Lower leg skin (tissue), 4 donors: Measurements from ENCODE around the gene FCRL4. TPM values are rescaled to one million over a fixed set of nuclear protein-coding genes. Genes with fewer than 3 reads are reported as not detected.

ENCODE experiments used
- DNase-seq, 2 donors: peaks; one replicate each; pipeline ENCODE4 v3.0.0-alpha.2; 2019; ENCODE audit warnings: low spot score in 2 of 2
- H3K4me3 ChIP-seq: fragments of 200-600 bp; sonication (generic); 2 replicates; pipeline ENCODE4 v1.5.1; 2017; ENCODE audit warnings: mild to moderate bottlenecking, low read depth; ENCODE audit not compliant: poor library complexity, severe bottlenecking
- POLR2A ChIP-seq, 2 donors: fragments of 450-650 bp; IDR thresholded peaks; one replicate each; pipeline ENCODE4 v1.6.1; 2016 to 2017; ENCODE audit warnings: antibody characterized with exemption in 2 of 2, mild to moderate bottlenecking in 1 of 2, moderate library complexity in 1 of 2
- WGBS, 2 donors: methylation state at CpG; one replicate each; pipeline ENCODE4 v1.1.5; 2018; 5-methylcytosine and 5-hydroxymethylcytosine counted together
- intact Hi-C: fragments of 100-400 bp; cut with DNase I; formaldehyde crosslinking; loops from one replicate; pipeline ENCODE4 v1.15.0; 2023; ENCODE audit warnings: low total_unique reads
- total RNA-seq, 4 donors: library from RNA; depleted of rRNA; stranded (reverse); fragments of >200 nt; gene quantifications; one replicate each; pipeline ENCODE4 v1.1.0, GENCODE V29; 2016
- TF ChIP-seq, protein P1 (sequence below), 3 donors: fragments of 450-650 bp; IDR thresholded peaks; one replicate each; pipeline ENCODE4 v1.5.1; 2016; ENCODE audit warnings: antibody characterized with exemption in 3 of 3, mild to moderate bottlenecking in 3 of 3, moderate library complexity in 2 of 3

FCRL4 gene
- not detected for total RNA-seq

- WGBS, 2 donors, result 74 to 75% methylated on average over 2 of the region's 2 CpGs
- intact Hi-C loops, result loop anchor here (2.0 kb wide), 1 partner anchor 73 kb away; no protein-coding TSS in a partner anchor
- DNase-seq, result no peak
- no peak within 1 kb of the TSS for H3K4me3 ChIP-seq
- no peak for TF ChIP-seq POLR2A (IDR thresholded peaks at IDR 0.05)
- TF ChIP-seq, protein P1, sequence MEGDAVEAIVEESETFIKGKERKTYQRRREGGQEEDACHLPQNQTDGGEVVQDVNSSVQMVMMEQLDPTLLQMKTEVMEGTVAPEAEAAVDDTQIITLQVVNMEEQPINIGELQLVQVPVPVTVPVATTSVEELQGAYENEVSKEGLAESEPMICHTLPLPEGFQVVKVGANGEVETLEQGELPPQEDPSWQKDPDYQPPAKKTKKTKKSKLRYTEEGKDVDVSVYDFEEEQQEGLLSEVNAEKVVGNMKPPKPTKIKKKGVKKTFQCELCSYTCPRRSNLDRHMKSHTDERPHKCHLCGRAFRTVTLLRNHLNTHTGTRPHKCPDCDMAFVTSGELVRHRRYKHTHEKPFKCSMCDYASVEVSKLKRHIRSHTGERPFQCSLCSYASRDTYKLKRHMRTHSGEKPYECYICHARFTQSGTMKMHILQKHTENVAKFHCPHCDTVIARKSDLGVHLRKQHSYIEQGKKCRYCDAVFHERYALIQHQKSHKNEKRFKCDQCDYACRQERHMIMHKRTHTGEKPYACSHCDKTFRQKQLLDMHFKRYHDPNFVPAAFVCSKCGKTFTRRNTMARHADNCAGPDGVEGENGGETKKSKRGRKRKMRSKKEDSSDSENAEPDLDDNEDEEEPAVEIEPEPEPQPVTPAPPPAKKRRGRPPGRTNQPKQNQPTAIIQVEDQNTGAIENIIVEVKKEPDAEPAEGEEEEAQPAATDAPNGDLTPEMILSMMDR (IDR thresholded peaks at IDR 0.05), result no peak
These were observed at the start of gene FCRL4 for GRCh38 chr1:157597959-157598667. Gene FCRL4, minus strand, starts transcription at chr1:157598085. Its CDS starts 141 bp downstream, at chr1:157597944.

DNA sequence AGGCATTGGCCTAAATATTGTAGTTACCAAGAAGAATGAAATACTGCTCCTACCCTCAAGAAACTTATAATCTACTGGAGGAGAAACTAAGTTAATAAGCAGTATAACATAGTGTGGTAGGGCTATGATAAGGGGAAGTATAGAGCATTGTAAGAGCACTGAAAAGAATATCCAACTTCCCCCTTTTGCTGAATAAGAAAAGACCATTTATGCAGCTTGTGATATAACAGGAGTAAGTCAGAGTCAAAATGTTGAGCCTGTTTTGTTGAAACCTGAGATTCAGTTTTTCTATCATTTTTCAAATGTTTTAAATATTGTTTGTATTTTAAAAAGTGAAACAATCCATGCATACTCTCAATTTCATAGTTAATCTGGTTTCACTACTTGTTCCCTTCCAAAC is 48.3 kb upstream of the FCRL4 start:
- intact Hi-C loops, result no loop called here
- no peak overlapping the region for H3K4me3 ChIP-seq
- DNase-seq, result no peak
- TF ChIP-seq, protein P1 (IDR thresholded peaks at IDR 0.05), result no peak
- no peak for TF ChIP-seq POLR2A (IDR thresholded peaks at IDR 0.05)

- intact Hi-C loops, result no loop called here
- H3K4me3 ChIP-seq, result no peak overlapping the region
- WGBS, 2 donors, result 17 to 20% methylated on average over 2 of the region's 2 CpGs
- DNase-seq, result no peak
- TF ChIP-seq, protein P1 (IDR thresholded peaks at IDR 0.05), result no peak
- no peak for TF ChIP-seq POLR2A (IDR thresholded peaks at IDR 0.05)
These were observed 43.3 kb upstream of the FCRL4 start for GRCh38 chr1:157641177-157641576.

GRCh38 chr1:157639800-157640199 is 41.9 kb upstream of the FCRL4 start:
- WGBS, 2 donors, result 50 to 58% methylated on average over 4 of the region's 4 CpGs
- DNase-seq, result no peak
- TF ChIP-seq, protein P1 (IDR thresholded peaks at IDR 0.05), result no peak
- TF ChIP-seq POLR2A (IDR thresholded peaks at IDR 0.05), result no peak
- intact Hi-C loops, result no loop called here
- H3K4me3 ChIP-seq, result no peak overlapping the region

GRCh38 chr1:157628773-157629172 is 30.9 kb upstream of the FCRL4 start:
- 74 to 85% methylated on average over 1 of the region's 1 CpG for WGBS, 2 donors
- no peak overlapping the region for H3K4me3 ChIP-seq
- no peak for TF ChIP-seq POLR2A (IDR thresholded peaks at IDR 0.05)
- TF ChIP-seq, protein P1 (IDR thresholded peaks at IDR 0.05), result no peak
- intact Hi-C loops, result no loop called here
- no peak for DNase-seq

GRCh38 chr1:157626099-157626498 is 28.2 kb upstream of the FCRL4 start:
- intact Hi-C loops, result no loop called here
- H3K4me3 ChIP-seq, result peak overlapping the region; percentile 3
- TF ChIP-seq POLR2A (IDR thresholded peaks at IDR 0.05), result no peak
- TF ChIP-seq, protein P1 (IDR thresholded peaks at IDR 0.05), result no peak
- 32 to 34% methylated on average over 2 of the region's 2 CpGs for WGBS, 2 donors
- no peak for DNase-seq
